ENCODE results near the gene MAGI1. TPM values are rescaled to one million over a fixed set of nuclear protein-coding genes. Genes with fewer than 3 reads are reported as not detected.

Gene MAGI1
- total RNA-seq, 1 donor = 13.0 TPM

GRCh38 chr3:66010348-66010738 is 28.4 kb downstream of the MAGI1 start:
- TF ChIP-seq CTCF (IDR thresholded peaks at IDR 0.05; ENCODE audit: insufficient read depth, low read length) = no peak
- DNase-seq (ENCODE audit: low read depth) = no peak
- no peak overlapping the region for H3K4me3 ChIP-seq (ENCODE audit: low read depth, low read length)

- H3K4me3 ChIP-seq (ENCODE audit: low read depth, low read length) = no peak overlapping the region
- no peak for DNase-seq (ENCODE audit: low read depth)
- TF ChIP-seq CTCF (IDR thresholded peaks at IDR 0.05; ENCODE audit: insufficient read depth, low read length) = no peak
These were observed 34.5 kb downstream of the MAGI1 start for GRCh38 chr3:66004244-66004643.

GRCh38 chr3:66001626-66002025 is 37.1 kb downstream of the MAGI1 start:
- no peak for DNase-seq (ENCODE audit: low read depth)
- no peak for TF ChIP-seq CTCF (IDR thresholded peaks at IDR 0.05; ENCODE audit: insufficient read depth, low read length)
- no peak overlapping the region for H3K4me3 ChIP-seq (ENCODE audit: low read depth, low read length)

GRCh38 chr3:66000506-66000905 is 38.2 kb downstream of the MAGI1 start:
- DNase-seq (ENCODE audit: low read depth) = no peak
- H3K4me3 ChIP-seq (ENCODE audit: low read depth, low read length) = no peak overlapping the region
- TF ChIP-seq CTCF (IDR thresholded peaks at IDR 0.05; ENCODE audit: insufficient read depth, low read length) = no peak

- DNase-seq (ENCODE audit: low read depth) = no peak
- no peak overlapping the region for H3K4me3 ChIP-seq (ENCODE audit: low read depth, low read length)
- TF ChIP-seq CTCF (IDR thresholded peaks at IDR 0.05; ENCODE audit: insufficient read depth, low read length) = no peak
These were observed 39.1 kb downstream of the MAGI1 start for GRCh38 chr3:65999606-66000005.

- no peak for TF ChIP-seq CTCF (IDR thresholded peaks at IDR 0.05; ENCODE audit: insufficient read depth, low read length)
- DNase-seq (ENCODE audit: low read depth) = peak; percentile 25
- no peak overlapping the region for H3K4me3 ChIP-seq (ENCODE audit: low read depth, low read length)
These were observed 42.1 kb downstream of the MAGI1 start for GRCh38 chr3:65996589-65996988.

GRCh38 chr3:65995515-65995914 is 43.2 kb downstream of the MAGI1 start:
- TF ChIP-seq CTCF (IDR thresholded peaks at IDR 0.05; ENCODE audit: insufficient read depth, low read length) = no peak
- no peak for DNase-seq (ENCODE audit: low read depth)
- H3K4me3 ChIP-seq (ENCODE audit: low read depth, low read length) = no peak overlapping the region
